ENCODE measurements around the gene HTT. TPM values are rescaled to one million over a fixed set of nuclear protein-coding genes. Genes with fewer than 3 reads are reported as not detected.

HTT gene
- total and polyA plus RNA-seq, 10 of the 15 experiments (the other 5 are each of a cell fraction or from before 2014, with no cell fraction given), result 3.3 to 113 (median 43.3) TPM

DNA sequence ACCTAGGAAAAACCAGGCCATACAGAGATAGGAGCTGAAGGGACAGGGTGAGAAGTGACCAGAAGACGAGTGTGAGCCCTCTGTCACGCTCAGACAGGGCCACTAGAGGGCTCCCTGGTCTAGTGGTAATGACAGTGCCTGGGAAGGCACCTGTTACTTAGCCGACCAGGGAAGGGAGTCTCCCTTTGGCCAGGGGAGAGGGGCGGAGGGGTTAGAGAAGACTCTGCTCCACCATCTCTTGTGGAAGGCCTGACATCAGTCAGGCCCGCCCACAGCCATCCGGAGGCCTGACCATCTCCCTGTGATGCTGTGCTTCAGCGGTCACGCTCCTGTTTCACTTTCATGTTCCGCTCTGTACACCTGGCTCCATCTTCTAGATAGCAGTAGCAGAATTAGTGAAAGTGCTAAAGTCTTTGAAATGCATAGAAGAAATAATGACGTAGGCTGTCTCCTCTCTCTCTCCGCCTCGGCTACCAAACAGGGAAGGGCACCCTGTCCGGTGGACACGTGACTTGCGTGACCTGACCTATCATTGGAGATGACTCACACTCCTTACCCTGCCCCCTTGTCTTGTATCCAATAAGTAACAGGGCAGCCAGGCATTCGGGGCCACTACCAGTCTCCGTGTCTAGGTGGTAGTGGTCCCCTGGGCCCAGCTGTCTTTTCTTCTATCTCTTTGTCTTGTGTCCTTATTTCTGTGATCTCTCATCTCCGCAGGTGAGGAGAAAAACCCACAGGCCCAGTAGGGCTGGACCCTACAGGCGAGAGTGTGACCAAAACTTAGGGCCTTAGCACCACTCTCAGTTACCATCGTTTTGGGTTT is 26.8 kb upstream of the HTT start (continued):
- TF ChIP-seq, protein P1, sequence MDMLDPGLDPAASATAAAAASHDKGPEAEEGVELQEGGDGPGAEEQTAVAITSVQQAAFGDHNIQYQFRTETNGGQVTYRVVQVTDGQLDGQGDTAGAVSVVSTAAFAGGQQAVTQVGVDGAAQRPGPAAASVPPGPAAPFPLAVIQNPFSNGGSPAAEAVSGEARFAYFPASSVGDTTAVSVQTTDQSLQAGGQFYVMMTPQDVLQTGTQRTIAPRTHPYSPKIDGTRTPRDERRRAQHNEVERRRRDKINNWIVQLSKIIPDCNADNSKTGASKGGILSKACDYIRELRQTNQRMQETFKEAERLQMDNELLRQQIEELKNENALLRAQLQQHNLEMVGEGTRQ (IDR thresholded peaks at IDR 0.05; ENCODE audit: borderline replicate concordance, low read depth, low read length), result peak; percentile 70
- TF ChIP-seq ZBED1 (IDR thresholded peaks at IDR 0.05; ENCODE audit: borderline replicate concordance) (peak; percentile 88; the same call in 1 of the 2 replicates), CHD4 (IDR thresholded peaks at IDR 0.05) (no peak), CBX3 (IDR thresholded peaks at IDR 0.05; ENCODE audit: borderline replicate concordance, low read depth) (no peak), HDAC6 (IDR thresholded peaks at IDR 0.05; ENCODE audit: unreplicated experiment) (no peak), JUND (IDR thresholded peaks at IDR 0.05; ENCODE audit: low read depth, low read length) (no peak), POLR2AphosphoS5 (IDR thresholded peaks at IDR 0.05; ENCODE audit: low read length) (peak; percentile 75), SRF (IDR thresholded peaks at IDR 0.05; ENCODE audit: low read depth in 2 of 2, low read length in 2 of 2) (peak in 1 of 2 experiments; percentile 81; a peak in 2 of 4 replicates), SP1 (IDR thresholded peaks at IDR 0.05; ENCODE audit: low read depth, low read length) (peak; percentile 48), STAT1 (conservative IDR thresholded peaks at IDR 0.05) (no peak), POU2F2 (IDR thresholded peaks at IDR 0.05; ENCODE audit: borderline replicate concordance, low read depth, low read length) (peak; percentile 27; the same call in 1 of the 3 replicates), ATF7 (IDR thresholded peaks at IDR 0.05; ENCODE audit: low read depth) (peak; percentile 98), CHD2 (IDR thresholded peaks at IDR 0.05; ENCODE audit: borderline replicate concordance, low read depth, low read length) (no peak; the same call in 1 of the 2 replicates), DPF2 (IDR thresholded peaks at IDR 0.05) (peak; percentile 76; the same call in 1 of the 2 replicates), NBN (IDR thresholded peaks at IDR 0.05) (peak; percentile 95)
- TF ChIP-seq, protein P2, sequence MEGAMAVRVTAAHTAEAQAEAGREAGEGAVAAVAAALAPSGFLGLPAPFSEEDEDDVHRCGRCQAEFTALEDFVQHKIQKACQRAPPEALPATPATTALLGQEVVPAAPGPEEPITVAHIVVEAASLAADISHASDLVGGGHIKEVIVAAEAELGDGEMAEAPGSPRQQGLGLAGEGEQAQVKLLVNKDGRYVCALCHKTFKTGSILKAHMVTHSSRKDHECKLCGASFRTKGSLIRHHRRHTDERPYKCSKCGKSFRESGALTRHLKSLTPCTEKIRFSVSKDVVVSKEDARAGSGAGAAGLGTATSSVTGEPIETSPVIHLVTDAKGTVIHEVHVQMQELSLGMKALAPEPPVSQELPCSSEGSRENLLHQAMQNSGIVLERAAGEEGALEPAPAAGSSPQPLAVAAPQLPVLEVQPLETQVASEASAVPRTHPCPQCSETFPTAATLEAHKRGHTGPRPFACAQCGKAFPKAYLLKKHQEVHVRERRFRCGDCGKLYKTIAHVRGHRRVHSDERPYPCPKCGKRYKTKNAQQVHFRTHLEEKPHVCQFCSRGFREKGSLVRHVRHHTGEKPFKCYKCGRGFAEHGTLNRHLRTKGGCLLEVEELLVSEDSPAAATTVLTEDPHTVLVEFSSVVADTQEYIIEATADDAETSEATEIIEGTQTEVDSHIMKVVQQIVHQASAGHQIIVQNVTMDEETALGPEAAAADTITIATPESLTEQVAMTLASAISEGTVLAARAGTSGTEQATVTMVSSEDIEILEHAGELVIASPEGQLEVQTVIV (IDR thresholded peaks at IDR 0.05; ENCODE audit: borderline replicate concordance, partially characterized antibody), result no peak
- TF ChIP-seq, protein P3, sequence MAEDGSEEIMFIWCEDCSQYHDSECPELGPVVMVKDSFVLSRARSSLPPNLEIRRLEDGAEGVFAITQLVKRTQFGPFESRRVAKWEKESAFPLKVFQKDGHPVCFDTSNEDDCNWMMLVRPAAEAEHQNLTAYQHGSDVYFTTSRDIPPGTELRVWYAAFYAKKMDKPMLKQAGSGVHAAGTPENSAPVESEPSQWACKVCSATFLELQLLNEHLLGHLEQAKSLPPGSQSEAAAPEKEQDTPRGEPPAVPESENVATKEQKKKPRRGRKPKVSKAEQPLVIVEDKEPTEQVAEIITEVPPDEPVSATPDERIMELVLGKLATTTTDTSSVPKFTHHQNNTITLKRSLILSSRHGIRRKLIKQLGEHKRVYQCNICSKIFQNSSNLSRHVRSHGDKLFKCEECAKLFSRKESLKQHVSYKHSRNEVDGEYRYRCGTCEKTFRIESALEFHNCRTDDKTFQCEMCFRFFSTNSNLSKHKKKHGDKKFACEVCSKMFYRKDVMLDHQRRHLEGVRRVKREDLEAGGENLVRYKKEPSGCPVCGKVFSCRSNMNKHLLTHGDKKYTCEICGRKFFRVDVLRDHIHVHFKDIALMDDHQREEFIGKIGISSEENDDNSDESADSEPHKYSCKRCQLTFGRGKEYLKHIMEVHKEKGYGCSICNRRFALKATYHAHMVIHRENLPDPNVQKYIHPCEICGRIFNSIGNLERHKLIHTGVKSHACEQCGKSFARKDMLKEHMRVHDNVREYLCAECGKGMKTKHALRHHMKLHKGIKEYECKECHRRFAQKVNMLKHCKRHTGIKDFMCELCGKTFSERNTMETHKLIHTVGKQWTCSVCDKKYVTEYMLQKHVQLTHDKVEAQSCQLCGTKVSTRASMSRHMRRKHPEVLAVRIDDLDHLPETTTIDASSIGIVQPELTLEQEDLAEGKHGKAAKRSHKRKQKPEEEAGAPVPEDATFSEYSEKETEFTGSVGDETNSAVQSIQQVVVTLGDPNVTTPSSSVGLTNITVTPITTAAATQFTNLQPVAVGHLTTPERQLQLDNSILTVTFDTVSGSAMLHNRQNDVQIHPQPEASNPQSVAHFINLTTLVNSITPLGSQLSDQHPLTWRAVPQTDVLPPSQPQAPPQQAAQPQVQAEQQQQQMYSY (CRISPR knock-in tag; IDR thresholded peaks at IDR 0.05), result no peak
- TF ChIP-seq, protein P4, sequence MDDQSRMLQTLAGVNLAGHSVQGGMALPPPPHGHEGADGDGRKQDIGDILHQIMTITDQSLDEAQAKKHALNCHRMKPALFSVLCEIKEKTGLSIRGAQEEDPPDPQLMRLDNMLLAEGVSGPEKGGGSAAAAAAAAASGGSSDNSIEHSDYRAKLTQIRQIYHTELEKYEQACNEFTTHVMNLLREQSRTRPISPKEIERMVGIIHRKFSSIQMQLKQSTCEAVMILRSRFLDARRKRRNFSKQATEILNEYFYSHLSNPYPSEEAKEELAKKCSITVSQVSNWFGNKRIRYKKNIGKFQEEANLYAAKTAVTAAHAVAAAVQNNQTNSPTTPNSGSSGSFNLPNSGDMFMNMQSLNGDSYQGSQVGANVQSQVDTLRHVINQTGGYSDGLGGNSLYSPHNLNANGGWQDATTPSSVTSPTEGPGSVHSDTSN (IDR thresholded peaks at IDR 0.05; ENCODE audit: insufficient replicate concordance, low read depth, low read length), result no peak
- TF ChIP-seq, protein P5, sequence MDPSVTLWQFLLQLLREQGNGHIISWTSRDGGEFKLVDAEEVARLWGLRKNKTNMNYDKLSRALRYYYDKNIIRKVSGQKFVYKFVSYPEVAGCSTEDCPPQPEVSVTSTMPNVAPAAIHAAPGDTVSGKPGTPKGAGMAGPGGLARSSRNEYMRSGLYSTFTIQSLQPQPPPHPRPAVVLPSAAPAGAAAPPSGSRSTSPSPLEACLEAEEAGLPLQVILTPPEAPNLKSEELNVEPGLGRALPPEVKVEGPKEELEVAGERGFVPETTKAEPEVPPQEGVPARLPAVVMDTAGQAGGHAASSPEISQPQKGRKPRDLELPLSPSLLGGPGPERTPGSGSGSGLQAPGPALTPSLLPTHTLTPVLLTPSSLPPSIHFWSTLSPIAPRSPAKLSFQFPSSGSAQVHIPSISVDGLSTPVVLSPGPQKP (IDR thresholded peaks at IDR 0.05; ENCODE audit: low read depth, low read length), result no peak

Data from GM12878 (cell line).